Left renal cortex interstitium (tissue), 4 donors: Measurements from ENCODE around the gene OARD1. TPM values are rescaled to one million over a fixed set of nuclear protein-coding genes. Genes with fewer than 3 reads are reported as not detected.

Source experiments
- DNase-seq, 4 donors: peaks; one replicate each; pipeline ENCODE4 v3.0.0-alpha.2; 2013; ENCODE audit warnings: low read depth in 4 of 4, low spot score in 2 of 4, missing footprints in 1 of 4
- polyA plus RNA-seq, 4 donors: library from polyadenylated mRNA; unstranded; fragments of 120-200 nt; gene quantifications; one replicate each; pipeline ENCODE4 v1.2.1, GENCODE V29; 2013; ENCODE audit not compliant: insufficient read length in 4 of 4

The OARD1 gene
- polyA plus RNA-seq, 4 donors = 52.3 to 71.3 (median 57.8) TPM

DNA sequence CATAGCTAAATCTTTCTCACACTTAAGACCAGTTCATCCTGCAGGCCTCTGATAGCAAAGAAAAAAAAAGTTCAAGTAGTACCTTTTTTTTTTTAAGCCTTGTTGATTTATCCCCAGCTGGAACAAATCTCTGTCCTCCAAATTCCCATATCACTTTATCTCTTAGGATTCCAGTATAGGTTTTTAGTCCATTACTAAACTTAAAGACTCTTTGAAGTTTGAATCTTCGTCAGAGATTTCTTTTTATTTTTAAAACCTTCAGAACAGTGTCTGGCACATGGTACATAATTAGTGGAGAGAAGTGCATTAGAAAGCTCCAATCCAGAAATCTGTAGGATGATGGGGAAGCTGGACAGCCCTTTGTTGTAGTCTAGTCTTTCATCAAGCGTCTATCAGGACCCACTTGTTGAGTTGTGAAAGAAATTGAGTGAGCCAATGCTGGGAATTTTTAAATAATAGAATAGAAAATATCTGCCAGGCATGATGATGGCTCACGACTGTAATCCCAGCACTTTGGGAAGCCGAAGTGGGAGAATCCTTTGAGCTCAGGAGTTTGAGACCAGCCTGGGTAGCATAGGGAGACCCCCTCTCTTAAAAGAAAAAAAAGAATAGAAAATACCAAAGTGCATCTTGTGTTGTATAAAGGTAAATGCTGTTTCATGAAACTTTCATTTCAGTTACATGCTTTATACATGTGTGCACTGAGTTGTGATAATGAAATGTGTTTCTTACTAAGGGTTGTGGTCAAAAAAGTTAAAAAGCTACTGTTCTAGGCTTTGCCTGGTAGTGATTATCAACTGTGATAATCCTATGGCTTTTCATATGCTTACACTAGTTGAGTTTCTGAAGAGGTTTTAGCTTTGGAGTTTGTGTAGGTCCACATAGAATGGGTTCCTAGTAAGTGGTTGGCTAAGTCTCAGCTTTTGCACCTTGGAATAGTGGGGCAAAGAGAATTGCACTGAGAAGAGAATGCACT lies 3.8 kb upstream of the OARD1 start:
- DNase-seq = no peak

DNA sequence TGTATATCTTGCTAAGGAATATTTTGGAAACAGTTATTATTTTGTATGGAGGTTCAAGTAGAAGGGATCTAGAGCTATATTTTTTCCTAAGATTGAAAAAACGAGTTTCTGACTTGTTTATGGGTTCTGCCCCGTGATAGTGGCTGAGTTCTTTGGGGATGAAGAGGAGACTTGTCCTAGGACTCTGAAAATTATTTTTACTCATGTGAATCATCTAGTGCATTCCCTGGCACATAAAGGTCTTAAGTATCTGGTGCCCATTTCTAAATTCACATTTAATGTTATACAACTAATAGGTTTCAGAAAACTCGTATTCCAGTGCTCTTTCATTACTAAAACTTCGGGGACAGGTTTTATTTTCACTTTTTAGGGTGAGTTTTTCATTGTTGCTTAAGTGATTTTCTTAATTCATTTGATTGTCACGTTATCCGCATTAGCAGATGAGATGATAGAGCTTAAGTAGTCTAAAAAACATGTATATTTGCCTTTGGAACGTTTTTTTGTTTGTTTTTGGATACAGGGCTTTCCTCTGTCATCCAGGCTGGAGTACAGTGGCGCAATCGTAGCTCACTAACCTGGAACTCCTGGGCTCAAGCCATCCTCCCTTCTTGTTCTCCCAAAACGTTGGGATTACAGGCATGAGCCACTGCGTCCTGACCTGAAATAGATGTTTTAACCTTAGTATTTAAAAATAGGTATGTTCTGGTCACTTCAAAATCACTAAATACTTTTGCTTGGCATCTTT lies 2.7 kb upstream of the OARD1 start:
- no peak for DNase-seq

GRCh38 chr6:41073968-41074691 lies 2.0 kb upstream of the OARD1 start:
- DNase-seq = no peak

DNA sequence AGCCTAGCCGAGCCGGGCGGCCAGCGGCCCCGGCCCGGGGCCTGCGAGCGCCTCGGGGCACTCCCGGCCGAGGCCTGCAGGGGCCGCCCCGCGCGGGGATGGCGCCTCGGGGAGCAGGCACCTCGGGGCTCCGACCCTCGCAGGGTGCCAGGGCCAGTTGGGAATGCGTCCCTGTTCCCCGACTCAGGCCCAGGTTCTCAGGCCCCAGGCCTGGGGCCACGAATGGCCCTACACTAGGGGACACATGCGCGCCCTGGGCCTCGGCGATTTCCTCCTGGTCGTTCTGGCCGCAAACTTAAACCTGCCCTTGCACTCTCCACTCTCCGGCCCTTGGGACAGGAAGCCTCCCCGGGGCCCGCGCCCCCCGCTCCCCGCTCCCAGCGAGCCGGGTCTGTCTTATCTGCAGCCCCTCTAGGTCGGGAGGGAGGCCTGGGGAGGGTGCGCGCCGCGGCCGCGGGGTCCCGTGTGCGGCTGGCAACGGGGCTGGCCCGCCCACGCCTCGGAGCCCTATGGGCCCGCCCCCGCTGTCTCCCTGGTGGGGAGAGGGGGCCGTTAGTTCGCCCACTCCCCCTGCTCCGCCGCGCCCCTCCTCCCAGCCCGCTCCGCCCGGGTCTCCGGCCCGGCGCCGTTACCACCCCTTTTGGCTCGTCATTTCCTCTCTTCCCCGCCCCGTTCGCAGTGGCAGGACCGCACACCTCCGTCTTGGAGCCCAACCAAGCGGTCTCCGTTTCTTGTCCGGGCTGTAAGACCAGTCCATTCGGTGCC lies 1.2 kb upstream of the OARD1 start:
- DNase-seq = peak in 3 of 4 donors; percentile 70 to 82 (median 76)

DNA sequence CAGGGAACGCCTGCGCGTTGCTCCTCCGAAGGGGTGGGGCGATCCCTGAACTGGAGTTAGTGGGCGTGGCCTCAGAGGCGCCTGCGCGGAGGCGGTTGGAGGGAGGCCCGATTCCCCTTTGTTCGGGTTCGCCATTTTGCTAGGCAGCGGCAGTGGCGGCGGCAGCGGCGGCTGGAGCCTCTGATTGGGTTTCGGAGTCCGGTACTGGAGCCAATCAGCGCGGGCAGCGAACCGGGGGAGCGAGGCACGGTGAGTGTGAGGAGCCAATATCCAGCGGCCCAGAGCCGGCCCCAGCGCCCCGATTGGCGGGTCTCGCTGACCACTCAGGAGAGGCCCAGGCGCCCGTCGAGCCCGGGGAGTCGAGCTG lies 663 bp upstream of the OARD1 start, which contains the start of gene NFYA:
TSS of gene NFYA (plus strand) at position 139 of the 367 bp plus-strand sequence. CDS start 6,116 bp downstream, outside the sequence.
- DNase-seq = no peak

DNA sequence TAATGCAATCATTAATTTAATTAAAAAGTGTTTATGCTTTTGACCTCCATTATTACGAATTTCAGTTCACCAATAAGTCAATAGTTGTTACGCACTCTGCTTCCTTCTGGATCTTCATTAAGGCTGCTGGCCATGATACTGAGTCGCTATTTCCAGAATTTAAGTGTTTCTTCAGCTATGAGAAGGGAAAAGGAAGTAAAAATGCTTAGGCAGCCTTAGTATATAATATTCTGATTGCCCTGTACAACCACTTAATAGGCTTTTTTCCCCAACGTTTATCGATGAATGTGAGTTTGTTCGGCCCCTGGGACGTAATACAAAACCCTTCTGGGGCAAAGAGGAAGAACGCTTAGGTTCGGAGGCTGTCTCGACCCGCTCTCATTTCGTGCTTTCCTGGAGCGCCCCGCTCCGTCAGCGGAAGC lies 644 bp downstream of the OARD1 start:
- peak in 1 of 4 donors; percentile 85 for DNase-seq

DNA sequence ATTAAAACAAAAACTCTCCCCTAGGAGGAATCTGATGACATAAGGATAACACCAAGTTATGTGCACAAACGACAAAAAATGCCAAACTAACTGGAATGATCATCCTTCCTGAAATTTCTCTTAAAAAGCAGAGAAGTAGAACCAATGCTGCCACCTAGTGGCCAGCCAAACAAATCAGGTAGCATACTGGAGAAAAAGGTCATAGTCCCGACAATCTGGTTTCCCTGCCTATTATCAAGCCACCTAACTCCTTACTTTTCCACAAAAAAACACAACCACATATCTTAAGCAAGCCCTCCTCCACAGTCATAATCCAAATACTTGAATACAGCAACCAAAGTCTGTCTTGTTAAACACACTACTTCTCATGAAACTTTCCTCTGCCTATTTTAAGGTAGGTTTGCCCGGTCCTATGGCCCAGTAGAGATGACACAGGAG lies 5.3 kb downstream of the OARD1 start:
- DNase-seq = peak in 2 of 4 donors; percentile 62 to 77

GRCh38 chr6:41065550-41066026 lies 6.6 kb downstream of the OARD1 start:
- DNase-seq = no peak

DNA sequence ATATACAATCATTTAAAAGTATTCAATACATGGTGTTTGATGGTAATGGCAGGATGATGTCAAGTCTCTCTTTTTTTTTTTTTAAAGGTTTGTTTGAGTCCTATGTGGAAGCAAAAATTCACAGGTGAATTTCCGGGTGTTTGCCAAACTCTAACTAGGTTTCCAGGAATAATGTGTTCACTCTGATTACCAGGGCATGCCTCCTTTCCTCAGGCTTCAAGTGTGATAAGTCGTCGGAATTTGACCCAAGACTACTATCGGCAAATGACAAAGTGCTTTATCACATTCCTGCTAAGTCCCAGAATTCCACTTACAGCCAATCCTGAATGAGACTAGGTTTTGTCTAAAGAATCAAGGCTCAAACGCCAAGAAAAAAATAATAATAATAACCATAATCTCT lies 7.3 kb downstream of the OARD1 start:
- DNase-seq = no peak

DNA sequence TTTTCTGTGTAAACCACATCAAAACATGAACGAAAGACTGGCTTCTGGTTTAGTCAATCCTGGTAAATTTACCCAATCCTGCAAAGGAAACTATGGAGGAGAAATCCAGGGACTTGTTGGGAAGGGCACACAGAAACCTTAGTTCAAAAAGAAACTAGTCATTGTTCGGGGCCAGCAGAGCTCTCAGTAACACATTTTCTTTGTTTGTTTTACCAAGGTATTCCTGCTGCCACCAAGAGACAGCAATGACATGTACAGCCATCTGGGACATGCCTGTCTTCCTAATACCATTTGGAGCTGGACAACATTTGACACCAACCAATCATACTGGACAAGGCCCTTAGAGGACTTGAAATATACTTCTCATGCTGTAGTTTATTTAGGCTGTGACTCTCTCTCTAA lies 8.3 kb downstream of the OARD1 start:
- DNase-seq = no peak

- no peak for DNase-seq
These were observed 10.1 kb downstream of the OARD1 start for GRCh38 chr6:41062056-41062455.

DNA sequence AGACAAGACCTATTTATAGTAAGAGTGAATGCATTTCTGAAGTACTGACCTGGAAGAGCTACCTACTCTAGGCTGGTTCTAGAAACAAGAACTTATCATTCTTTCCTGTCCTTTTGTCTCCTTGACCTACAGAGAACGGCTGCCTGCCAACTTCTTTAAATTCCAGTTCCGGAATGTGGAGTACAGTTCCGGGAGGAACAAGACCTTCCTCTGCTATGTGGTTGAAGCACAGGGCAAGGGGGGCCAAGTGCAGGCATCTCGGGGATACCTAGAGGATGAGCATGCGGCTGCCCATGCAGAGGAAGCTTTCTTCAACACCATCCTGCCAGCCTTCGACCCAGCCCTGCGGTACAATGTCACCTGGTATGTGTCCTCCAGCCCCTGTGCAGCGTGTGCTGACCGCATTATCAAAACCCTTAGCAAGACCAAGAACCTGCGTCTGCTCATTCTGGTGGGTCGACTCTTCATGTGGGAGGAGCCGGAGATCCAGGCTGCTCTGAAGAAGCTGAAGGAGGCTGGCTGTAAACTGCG lies 10.9 kb downstream of the OARD1 start:
- DNase-seq = no peak

GRCh38 chr6:41059556-41059955 lies 12.6 kb downstream of the OARD1 start:
- no peak for DNase-seq

GRCh38 chr6:41058783-41059181 lies 13.4 kb downstream of the OARD1 start:
- DNase-seq = no peak

DNA sequence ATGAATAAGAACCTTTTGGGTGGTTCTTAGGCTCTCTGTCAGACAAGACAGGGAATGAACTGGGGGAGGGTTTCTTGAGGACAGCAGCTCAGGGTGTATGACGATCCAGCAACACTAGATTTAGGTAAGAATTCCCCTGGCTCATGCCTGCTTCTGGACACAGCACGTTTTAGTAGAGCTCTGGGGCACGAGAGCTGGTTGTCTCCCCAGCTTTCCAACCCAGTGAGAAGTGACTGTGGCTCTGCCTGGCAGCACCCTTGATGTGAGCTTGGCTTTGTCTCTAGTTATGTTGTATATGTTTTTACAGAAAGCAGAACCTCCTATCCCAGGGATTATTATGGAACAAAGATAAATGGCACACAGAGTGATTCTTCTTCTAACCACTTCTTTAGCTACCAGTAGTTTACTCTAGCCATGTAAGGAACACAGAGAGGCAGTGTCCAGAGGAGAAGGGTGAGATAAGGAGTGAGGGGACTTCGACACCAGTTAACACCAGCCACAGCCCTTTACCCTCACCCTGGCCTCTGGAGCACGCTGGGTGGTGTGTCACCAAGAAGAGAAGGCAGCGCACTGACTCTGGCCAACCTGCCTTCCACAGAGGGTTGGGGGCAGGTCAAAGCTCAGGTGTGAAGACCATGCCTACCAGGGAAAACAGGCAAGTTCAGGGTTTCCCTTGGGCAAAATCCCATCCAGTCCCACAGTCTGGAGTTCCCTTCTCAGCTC lies 15.2 kb downstream of the OARD1 start:
- DNase-seq = no peak

DNA sequence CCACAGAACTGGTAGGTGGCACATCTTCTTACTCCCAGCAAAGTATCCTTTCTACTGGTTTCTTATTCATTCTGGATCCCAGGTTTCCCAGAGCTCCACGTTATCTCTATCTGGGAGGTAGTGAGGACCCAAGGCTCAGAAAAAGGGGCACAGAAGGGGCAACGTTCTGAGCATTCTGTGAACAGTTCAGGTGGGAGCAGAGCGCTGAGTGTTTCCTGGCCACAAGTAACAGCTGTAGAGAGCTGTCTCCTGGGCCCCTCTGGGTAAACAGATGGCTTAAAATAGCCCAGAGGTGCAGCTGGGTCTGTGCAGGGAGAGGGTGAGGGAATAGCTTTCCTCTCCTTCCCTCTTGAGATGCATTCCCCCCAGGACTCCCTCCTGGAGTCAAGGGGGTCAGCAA lies 17.0 kb downstream of the OARD1 start:
- no peak for DNase-seq

DNA sequence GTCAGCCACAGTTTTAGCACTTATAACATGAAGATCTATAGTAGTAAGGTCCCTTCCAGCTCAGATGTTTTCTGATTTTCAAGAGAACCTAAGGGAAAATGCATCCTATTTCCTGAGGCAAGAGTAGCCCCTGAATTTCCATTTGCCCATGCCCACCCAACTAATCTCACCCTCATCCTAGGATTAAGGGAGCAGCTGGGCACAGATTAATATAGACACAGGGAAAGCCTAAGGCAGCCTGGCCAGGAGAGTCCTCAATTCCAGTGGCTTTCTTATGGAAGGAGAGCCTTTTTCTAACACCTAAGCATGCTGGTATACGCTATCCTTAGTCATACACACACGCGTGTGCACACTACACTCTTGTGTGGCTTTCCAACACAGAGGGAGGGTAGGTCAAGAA lies 17.6 kb downstream of the OARD1 start:
- DNase-seq = no peak

DNA sequence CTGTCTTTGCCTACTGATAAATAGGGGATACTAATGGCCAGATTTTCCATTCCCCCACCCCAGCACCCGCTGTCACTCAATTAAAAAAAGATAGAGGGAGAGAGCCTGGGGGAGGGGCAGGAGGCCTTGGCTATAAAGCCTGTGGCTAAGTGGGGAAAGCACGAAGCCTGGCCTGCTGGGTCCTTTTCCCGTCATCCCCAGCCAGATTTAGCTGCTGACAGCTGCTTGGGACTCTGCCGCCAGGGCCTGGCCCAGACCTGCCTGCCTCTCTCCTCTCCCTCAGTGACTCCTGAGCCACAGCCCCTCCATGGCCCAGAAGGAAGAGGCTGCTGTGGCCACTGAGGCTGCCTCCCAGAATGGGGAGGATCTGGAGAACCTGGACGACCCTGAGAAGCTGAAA lies 19.1 kb downstream of the OARD1 start, which contains the start of gene APOBEC2:
TSS of gene APOBEC2 (plus strand) at position 162 of the 400 bp plus-strand sequence. CDS start at position 308, 146 bp downstream.
- no peak for DNase-seq

DNA sequence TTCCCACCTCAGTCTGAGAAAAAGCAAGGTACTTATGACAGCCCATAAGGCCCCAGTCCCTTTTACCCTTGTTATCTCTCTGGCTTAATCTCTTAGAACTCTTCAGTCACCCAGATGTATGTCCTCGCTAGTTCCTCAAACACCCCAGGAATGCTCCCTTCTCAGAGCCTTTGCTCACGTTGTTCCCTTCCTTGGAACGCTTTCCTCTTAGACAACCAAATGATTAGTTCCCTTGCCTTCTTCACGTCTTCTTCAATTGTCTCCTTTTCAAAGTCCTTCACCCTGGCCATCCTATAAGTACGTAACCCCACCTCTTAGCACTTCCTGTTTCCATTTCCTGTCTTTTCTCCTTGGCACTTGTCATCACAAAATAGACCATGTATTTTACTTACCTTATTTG lies 20.3 kb downstream of the OARD1 start:
- no peak for DNase-seq
